GM18505 (cell line): Measurements from ENCODE around the gene KIRREL1.

Experiments used
- ATAC-seq: cut with Tn5 transposase; IDR thresholded peaks from one replicate; pipeline ENCODE4 v1.9.1; 2021; ENCODE audit not compliant: unreplicated experiment
- POLR2A ChIP-seq: IDR thresholded peaks from 4 replicates; pipeline ENCODE4 v1.6.1; 2011; ENCODE audit warnings: borderline replicate concordance; ENCODE audit not compliant: insufficient read depth, insufficient read length; ENCODE audit errors: extremely low read depth

KIRREL1 gene

DNA sequence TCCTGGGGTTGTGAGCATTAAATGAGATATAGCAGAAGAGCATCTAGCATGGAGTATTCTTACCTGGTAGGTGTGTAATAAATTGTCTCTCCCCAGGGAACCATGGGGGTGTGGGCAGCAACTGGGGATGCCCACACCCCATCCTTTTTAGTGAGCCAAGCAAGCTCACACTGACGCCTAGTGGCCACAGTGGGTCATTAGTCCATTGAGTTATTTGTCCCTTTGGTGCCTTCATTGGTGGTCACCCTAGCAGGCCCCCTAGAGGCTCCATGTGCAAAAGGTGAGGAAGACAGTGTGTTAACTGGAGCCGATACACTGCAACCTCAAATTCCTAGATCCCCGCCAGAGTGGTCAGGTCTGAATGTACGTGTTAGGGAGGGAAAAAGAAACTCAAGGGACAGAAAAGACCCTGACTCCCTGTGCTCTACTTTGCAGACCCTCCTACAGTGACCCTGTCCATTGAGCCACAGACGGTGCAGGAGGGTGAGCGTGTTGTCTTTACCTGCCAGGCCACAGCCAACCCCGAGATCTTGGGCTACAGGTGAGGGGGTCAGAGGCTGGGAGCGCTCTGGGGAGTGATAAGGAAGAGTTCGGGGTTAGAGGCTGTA, 94.0 kb downstream of the KIRREL1 start:
- ATAC-seq, result no peak
- no peak for TF ChIP-seq POLR2A

GRCh38 chr1:158089476-158089875, 96.0 kb downstream of the KIRREL1 start:
- no peak for ATAC-seq
- no peak for TF ChIP-seq POLR2A

GRCh38 chr1:158089925-158090637, 96.6 kb downstream of the KIRREL1 start:
- ATAC-seq, result no peak

GRCh38 chr1:158093376-158093775, 99.9 kb downstream of the KIRREL1 start:
- no peak for ATAC-seq
- no peak for TF ChIP-seq POLR2A

More at GRCh38 chr1:158089925-158090637, 96.6 kb downstream of the KIRREL1 start:
- TF ChIP-seq POLR2A, result no peak

- no peak for ATAC-seq
- no peak for TF ChIP-seq POLR2A
Measured at GRCh38 chr1:158094571-158094970, 101.1 kb downstream of the KIRREL1 start.

- no peak for ATAC-seq
Measured at GRCh38 chr1:158095737-158096335, 102.4 kb downstream of the KIRREL1 start.

GRCh38 chr1:158098256-158098655, 104.8 kb downstream of the KIRREL1 start:
- TF ChIP-seq POLR2A, result no peak
- no peak for ATAC-seq

More at GRCh38 chr1:158095737-158096335, 102.4 kb downstream of the KIRREL1 start:
- no peak for TF ChIP-seq POLR2A

GRCh38 chr1:158099185-158099584, 105.7 kb downstream of the KIRREL1 start:
- no peak for TF ChIP-seq POLR2A
- no peak for ATAC-seq

DNA sequence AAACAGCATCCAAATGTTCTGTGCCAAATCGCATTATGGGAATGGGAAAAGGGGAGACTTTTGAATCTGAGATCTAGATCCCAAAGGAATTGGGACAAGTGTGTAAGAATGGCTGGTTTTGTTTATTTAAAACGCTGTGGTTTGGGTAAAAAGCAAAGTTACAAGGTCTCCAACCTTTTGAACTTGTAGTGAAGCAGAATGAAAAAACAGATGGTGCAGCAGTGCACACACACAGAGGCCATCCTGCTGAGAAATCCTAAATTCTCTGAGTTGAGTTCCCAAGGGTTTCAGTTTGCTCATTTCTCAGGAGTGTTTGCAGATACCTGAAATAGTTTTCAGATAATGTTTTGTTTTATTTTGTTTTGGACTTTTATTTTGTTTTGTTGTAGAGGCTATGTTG, 107.1 kb downstream of the KIRREL1 start:
- TF ChIP-seq POLR2A, result no peak
- ATAC-seq, result no peak

GRCh38 chr1:158101455-158101854, 108.0 kb downstream of the KIRREL1 start:
- no peak for ATAC-seq
- no peak for TF ChIP-seq POLR2A

DNA sequence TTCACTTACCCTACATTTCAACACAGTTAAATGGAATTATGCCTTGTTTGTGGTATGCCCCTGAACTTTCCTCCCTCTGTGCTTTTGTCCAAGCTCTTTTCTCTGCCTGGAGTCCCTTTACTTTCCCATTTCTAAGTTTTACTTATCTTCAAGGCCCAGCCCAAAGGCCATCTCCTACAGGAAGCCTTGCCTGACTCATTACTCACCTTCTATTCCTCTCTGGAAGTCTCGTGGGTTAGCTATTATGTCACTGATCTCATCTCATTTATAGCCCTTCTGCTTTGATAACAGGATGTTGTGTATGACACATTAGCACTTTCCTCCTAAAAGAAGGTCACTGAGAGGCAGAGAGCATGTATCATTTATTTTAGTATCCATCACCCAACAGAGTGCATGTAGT, 108.5 kb downstream of the KIRREL1 start:
- ATAC-seq, result no peak

DNA sequence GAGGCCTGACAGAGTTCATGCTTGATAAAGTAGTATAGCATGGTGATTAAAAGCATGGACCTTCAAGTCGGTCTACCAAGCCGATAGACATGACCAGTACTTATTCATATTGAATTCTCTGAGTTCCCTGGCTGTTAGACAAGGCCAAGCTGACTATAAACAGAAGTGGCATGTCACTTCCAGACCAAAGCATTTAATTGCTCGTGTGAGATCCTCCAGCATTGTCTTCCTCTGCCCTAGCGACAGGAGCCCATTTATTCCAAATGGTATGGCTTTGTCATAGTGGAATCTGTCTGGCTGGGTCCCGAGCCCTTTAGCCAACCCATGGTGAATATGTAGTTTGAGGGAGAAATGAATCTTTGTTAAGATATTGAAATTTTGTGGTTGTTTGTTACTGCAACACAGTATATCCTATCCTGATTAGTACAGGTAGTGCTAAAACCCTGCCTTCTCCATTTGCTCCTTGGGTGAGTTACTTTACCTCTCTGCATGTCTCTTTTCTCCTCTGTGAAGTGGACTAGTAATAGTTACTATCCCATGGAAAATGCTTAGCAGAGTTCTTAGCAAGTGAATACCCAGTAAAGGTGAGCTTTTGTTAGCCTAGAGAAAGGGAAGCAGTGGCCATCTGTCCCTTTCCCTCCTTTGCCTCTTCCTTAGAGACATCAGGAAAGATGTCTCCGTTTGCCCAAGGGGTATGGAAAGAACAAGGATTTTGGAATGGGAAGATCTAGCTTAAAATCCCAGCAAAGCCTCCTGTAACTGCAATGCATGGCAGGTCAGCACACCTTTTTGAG, 109.6 kb downstream of the KIRREL1 start:
- TF ChIP-seq POLR2A, result no peak

More for the DNA sequence above, 108.5 kb downstream of the KIRREL1 start:
- TF ChIP-seq POLR2A, result no peak

GRCh38 chr1:158103861-158104522, 110.5 kb downstream of the KIRREL1 start:
- ATAC-seq, result no peak
- no peak for TF ChIP-seq POLR2A

More for the DNA sequence above, 109.6 kb downstream of the KIRREL1 start:
- ATAC-seq, result no peak

DNA sequence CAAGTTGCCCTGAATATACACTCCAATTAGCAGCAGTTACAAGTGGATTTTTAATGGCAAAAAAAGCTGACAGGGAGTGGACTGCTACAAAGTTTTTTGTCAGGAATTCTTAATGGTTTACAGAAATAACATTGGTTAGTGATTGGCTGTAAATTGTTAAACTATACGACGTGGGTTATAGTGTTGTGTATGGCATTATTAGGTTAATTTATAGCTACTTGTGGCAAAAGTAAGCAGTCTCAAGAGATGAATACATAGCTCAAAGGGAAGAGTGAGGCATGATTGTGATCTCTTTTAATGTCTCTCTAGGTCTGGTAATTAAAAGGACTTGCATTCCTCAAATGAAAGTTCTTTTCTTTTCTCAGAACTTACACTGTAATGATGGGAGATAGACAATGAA, 111.4 kb downstream of the KIRREL1 start:
- TF ChIP-seq POLR2A, result no peak
- ATAC-seq, result no peak
